NCI-H748 treated with DMSO at 0.1 percent for 48 hours (cell line): ENCODE measurements around the gene PRKCE.

Experiments
- DNase-seq: peaks from one replicate; lab custom pipeline; 2025; lab: John Stamatoyannopoulos, UW

PRKCE gene

DNA sequence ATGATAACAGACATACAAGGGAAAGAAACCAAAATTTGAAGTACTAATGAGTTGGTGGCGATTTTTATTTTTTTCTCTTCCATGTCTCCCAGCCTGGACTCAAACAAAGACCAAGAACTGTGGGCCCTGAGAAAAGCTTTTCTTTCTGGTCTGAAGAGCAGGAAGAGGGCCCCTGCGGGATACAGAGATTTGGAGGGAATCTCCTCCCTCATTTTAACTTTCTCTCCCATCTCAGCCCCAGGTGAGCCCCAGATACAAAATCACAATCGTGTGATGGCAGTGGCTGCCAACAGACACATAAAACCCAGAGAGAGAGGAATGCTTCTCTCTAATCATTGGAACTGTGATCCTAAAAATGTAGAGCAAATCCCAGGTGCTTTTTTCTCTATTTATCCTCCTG lies 19.5 kb upstream of the PRKCE start:
- no peak for DNase-seq

- DNase-seq, result no peak
These were observed 17.3 kb upstream of the PRKCE start for GRCh38 chr2:45634223-45634622.

GRCh38 chr2:45636008-45636407 lies 15.5 kb upstream of the PRKCE start:
- DNase-seq, result no peak

DNA sequence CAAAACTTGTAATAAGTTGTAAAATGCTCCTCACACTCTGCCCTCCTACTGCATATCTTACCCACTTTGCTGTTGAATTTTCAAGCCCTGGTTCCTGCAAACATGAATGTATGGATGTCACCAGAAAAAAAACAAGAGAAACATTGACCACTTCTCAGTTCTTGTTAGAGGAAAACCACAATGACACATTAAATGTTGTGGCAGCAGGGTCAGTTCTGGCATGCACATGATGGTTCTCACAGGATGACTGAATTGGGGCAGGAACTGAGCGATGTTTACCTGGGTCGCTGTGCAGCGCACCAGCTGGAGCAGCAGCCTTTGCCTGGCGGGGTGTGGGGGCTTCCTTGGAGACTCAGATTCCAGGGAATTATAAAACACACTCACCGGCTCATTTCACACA lies 14.0 kb upstream of the PRKCE start:
- no peak for DNase-seq

DNA sequence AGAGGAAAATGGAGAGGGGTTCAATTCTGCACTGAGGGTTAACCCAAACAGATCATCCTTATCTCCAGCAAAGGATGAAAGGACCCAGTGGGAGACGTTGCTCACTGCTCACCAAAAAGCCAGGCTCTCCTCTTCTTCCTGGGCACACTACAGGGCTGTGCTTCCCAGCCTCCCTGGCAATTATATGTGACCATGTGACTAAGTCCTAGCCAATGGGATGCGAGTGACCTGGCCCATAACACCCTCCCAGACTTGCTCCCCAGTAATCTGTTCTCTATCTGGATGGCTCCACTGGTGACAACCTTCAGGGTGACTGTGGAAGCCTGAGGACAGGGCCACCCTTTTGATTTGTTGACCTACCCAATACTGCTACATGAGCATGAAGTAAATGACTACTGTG lies 10.9 kb upstream of the PRKCE start:
- DNase-seq, result no peak

DNA sequence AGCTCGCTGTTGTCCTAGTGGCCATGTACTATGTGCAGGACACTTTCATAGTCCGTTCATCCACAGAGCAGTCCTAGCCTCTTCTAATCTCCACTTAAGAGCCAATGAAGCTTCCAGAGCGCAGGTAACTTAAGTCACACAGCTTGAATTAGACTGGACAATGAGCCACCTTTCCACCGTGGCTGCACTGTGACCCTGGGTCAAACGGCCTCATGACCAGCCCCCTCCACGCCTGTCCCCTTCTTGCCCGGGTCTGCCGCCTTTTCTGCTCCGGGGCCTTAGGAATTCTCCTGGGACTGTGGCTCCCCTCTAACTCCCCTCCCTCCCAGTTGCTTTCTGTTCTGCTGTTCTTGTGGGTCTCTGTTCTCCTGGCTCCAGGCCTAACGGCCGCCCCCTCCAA lies 8.4 kb upstream of the PRKCE start:
- DNase-seq, result no peak

DNA sequence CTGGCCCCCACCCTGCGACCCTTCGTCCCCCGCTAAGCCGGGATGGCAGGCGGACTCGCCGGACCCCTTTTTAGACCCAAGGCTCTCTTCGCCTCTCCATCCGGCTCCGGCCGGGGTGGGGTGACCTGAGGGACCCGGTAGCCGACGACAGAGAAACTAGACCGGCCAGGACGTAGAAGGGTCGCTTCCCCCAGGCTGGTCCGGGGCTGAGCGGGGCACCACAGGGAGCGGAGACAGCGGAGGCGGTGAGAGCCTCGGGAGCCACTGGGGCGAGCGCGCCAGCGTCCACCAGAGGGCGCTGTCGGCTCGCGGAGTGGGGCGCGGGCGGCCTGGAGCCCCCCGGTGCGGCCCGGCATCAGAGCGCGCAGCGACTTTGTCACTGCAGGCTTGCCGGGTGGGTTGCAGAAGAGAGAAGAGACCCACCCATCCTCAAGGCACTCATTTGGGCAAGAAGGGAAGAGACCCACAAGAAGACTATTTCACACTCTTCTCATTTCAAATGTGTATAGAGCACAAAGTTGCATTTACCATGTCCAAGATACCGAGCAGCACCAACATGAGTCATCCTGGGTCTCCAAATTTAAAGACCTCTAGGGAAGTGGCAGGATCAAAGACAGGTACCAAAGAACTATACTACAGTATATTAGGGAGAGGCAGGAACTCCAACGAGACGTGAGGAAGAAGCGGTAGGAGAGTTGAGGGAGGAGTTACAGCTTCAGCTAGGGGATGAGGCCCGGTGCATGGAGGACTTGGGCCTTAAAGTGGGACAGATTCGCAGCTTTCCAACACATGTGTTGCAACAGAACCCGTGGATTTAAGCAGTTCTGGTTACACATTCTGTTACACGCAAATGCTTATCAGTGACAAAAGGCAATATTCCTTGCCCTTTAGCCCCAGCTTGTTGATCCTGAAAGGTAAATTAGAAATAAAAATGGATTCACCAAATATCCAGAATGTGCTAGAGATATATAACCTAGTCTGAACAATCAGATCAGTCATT lies 7.6 kb upstream of the PRKCE start:
- DNase-seq, result no peak

DNA sequence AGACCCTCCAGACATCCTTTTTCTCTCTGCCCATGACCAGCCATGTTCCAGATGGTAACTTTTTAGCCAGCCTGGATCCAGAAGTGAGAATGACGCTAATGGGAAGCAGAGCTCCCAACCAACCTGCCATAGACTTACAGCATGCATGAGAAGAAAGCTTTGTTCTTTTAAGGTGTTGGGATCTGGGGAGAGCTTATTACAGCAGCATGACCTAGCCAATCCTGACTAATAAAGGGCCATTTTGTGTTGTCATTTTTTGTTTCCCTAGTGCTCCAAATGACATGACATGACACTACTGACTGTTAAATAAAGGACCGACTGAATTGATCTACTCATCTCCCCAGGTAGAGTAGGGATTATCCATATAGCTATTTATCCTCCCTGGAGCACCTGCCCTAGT lies 5.2 kb upstream of the PRKCE start:
- no peak for DNase-seq

- DNase-seq, result no peak
These were observed 4.1 kb upstream of the PRKCE start for GRCh38 chr2:45647356-45647755.

DNA sequence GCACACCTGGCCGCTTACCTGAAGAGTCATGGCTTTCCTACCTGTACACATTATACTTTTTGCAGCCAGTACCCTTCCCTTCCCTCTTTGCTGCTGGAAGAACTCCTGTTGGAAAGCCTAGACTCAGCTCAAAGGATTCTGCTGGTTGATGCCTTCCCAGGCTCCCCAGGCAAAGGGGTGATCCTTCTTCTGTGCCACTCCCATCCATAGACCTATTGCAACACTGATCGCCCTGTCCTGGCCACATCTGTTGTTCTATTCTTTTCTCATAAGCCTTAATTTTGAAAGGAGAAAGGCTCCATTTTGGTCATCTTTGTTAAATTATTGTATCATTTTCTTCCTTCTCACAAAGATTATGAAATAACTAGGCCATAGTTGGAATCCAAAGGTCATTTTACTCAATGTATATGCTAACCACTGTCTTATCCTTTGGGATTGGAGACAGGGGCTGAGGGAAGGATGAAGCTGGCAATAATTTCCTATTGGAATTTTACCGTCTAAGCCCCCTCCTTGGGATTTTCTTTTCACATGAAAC lies 3.4 kb upstream of the PRKCE start:
- DNase-seq, result no peak

GRCh38 chr2:45648636-45649035 lies 2.8 kb upstream of the PRKCE start:
- no peak for DNase-seq

- DNase-seq, result peak; percentile 25
These were observed 2.0 kb upstream of the PRKCE start for GRCh38 chr2:45649462-45649857.

GRCh38 chr2:45649858-45650811 lies 1.3 kb upstream of the PRKCE start:
- DNase-seq, result no peak

GRCh38 chr2:45650851-45651414 lies 542 bp upstream of the PRKCE start:
- DNase-seq, result peak; percentile 32

DNA sequence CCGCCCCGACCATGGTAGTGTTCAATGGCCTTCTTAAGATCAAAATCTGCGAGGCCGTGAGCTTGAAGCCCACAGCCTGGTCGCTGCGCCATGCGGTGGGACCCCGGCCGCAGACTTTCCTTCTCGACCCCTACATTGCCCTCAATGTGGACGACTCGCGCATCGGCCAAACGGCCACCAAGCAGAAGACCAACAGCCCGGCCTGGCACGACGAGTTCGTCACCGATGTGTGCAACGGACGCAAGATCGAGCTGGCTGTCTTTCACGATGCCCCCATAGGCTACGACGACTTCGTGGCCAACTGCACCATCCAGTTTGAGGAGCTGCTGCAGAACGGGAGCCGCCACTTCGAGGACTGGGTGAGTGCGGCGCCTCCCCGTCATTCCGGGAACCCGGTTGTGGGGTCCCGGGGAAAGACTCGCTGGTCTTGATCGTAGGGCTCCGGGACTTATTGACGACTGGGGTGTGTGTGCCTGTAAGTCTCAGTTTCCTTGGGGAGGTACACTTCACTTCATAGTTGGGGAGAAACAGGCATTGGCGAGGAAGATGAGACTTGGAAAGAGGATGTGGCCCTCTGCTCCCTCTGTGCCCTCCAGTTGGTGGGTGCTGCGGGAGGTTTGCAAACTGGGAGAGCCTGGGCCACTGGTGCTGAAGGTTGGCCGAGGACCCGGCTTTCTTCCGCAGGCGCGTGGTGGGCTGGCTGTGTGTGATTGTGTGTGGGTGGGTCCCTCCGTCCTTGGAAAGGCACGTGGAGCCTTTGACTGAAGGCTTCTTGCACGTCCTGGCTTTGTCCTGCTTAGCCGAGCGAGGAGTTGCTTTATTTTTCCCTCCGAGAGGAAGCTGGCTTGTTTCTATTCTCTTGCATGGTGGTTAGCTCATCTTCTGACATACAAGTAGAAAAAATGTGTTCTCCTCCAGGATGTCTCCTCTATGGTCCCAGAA lies 886 bp downstream of the PRKCE start:
- DNase-seq, result peak; percentile 4

DNA sequence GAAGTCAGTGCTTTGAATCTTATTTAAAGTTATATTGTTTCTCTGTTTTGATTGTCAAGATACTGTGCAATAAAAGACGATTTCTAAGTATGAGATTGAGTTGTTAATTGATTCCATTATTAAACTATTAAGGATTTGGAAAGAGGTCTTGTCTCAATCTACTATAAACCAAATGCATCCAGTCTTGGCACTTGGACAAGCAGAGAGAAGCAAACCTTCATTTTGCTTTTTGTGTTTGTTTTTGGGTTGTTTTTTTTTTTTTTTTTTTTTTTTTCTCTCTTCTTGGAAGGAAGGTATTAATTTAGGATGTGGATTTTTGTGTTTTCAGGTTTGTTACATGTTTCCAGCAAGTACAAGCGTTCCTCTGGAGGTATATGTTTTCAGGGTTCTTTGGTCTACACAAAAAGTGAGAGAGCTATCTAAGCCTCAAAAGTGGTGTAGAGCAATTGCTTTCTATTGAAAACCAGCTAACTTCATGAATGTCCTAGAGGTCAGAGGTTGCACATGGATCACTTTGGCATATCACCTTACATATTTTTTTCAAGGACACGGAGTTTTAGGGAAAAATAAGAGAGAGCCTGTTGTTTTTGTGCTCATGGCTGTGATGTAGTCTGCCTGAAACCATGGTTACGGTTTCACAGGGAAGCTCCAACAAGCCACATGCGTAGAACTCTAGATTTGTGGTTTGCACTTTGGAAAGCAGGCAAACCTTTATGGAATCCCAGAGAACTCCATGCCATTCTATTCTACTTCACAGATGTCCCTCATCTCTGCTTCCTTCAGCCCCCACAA lies 1.8 kb downstream of the PRKCE start:
- no peak for DNase-seq

- DNase-seq, result no peak
These were observed 2.8 kb downstream of the PRKCE start for GRCh38 chr2:45654250-45654649.

DNA sequence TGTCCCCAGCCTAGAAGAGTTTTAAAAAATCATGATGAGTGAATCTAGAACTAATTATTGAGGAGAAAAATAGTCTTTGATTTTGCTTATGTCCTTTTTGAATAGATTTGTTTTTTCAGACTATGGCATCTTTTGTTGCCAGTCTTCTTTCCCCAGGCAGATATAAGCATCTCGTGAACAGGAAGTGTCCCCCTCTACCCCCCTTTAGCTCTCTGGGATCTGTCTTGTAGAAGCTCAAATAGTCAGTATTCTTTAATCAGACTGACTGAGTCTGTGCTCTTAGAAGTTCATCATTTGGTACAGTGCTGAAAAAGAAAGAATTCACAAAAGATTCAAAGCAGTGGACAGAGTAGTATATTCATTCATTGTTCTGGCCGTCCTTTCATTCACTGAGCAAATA lies 10.4 kb downstream of the PRKCE start:
- no peak for DNase-seq

- DNase-seq, result no peak
These were observed 13.3 kb downstream of the PRKCE start for GRCh38 chr2:45664635-45665261.

DNA sequence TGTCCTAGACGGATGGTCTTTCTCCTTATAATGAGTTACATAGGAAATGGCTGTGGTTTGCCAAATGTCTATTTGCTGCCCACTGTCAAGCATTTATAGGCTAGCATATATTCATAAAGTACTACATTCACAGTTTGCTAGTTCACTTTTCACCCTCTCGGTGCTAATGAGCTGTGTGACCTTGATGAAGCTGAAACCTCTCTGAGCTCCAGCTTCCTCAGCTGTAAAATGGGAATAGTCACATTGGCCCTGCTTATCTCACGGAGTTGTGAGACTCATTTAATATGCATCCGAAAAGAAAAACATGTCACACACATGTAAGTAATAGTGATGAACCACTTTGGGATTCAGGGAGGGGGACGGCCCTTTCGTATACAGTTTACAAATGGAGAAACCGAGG lies 17.0 kb downstream of the PRKCE start:
- no peak for DNase-seq
